ENCODE measurements around the gene COBL.

Gene COBL

GRCh38 chr7:51024867-51025266 lies 291.7 kb downstream of the COBL start:
- no peak overlapping the region for H3K27ac ChIP-seq (ENCODE audit: low read length)
- peaks cover 14% of the 10 kb centered on the region for H3K36me3 ChIP-seq (ENCODE audit: control insufficient read depth, insufficient read depth, low read length)
- DNase-seq (ENCODE audit: low read depth, low spot score), result no peak
- no peaks in the 10 kb centered on the region for H3K4me1 ChIP-seq (ENCODE audit: control insufficient read depth, insufficient read depth, low read length)
- H3K9me3 ChIP-seq (ENCODE audit: control insufficient read depth, insufficient read depth, low read length), result no peaks in the 10 kb centered on the region
- no peaks in the 10 kb centered on the region for H3K27me3 ChIP-seq (ENCODE audit: control insufficient read depth, insufficient read depth, low read length)
- WGBS (ENCODE audit: insufficient coverage, insufficient read length), result no CpG with 5 or more reads among the region's 16 CpGs
- H3K4me3 ChIP-seq (ENCODE audit: low read length), result no peak overlapping the region

DNA sequence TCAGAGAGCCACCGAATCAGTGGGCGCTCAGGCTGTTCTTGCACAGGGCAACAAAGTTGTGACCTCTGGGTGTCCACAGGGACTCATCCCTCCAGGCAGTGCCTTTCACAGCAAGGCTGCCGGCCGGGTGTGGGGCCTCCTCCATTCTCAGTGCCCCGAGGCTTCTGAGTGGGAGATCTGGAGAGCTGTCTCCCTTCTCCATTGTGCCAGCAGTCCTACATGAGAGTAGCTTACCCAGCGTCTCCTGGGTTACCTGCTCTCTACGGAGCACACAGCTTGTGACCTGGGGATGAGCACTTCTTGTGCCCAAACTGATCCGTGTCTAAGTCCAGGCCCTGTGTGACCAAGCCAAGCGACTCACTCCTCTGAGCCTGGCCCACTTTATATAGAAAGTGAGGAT lies 293.1 kb downstream of the COBL start:
- Histone ChIP-seq H3K9me3 (ENCODE audit: control insufficient read depth, insufficient read depth, low read length) (no peaks in the 10 kb centered on the region), H3K27me3 (ENCODE audit: control insufficient read depth, insufficient read depth, low read length) (no peaks in the 10 kb centered on the region), H3K27ac (ENCODE audit: low read length) (no peak overlapping the region), H3K36me3 (ENCODE audit: control insufficient read depth, insufficient read depth, low read length) (peaks cover 14% of the 10 kb centered on the region), H3K4me1 (ENCODE audit: control insufficient read depth, insufficient read depth, low read length) (no peaks in the 10 kb centered on the region), H3K4me3 (ENCODE audit: low read length) (no peak overlapping the region)
- no peak for DNase-seq (ENCODE audit: low read depth, low spot score)
- no CpG with 5 or more reads among the region's 9 CpGs for WGBS (ENCODE audit: insufficient coverage, insufficient read length)

DNA sequence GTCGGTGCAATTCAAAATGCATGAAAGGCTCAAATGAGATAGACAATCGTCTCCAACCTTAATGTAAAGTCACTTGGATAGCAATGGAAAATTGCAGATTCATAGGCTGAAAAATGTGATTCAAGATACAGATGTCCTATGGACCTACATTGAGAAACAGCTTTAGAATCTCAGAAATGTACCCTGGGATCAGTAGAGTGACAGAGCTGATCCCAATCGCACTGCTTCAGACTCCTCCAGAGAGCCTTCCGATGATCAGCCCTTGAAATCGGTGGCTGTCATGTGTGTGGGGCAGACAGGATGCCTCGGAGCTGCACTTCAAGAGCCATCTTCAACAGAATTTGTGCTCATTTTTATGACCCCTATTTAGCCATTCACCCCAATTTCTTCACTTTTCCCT lies 293.8 kb downstream of the COBL start:
- no peak overlapping the region for H3K4me3 ChIP-seq (ENCODE audit: low read length)
- WGBS (ENCODE audit: insufficient coverage, insufficient read length), result no CpG with 5 or more reads among the region's 6 CpGs
- H3K27ac ChIP-seq (ENCODE audit: low read length), result no peak overlapping the region
- peaks cover 8% of the 10 kb centered on the region for H3K36me3 ChIP-seq (ENCODE audit: control insufficient read depth, insufficient read depth, low read length)
- no peak for DNase-seq (ENCODE audit: low read depth, low spot score)
- no peaks in the 10 kb centered on the region for H3K9me3 ChIP-seq (ENCODE audit: control insufficient read depth, insufficient read depth, low read length)
- H3K4me1 ChIP-seq (ENCODE audit: control insufficient read depth, insufficient read depth, low read length), result no peaks in the 10 kb centered on the region
- no peaks in the 10 kb centered on the region for H3K27me3 ChIP-seq (ENCODE audit: control insufficient read depth, insufficient read depth, low read length)

- no peak overlapping the region for H3K27ac ChIP-seq (ENCODE audit: low read length)
- no peaks in the 10 kb centered on the region for H3K4me1 ChIP-seq (ENCODE audit: control insufficient read depth, insufficient read depth, low read length)
- no peak for DNase-seq (ENCODE audit: low read depth, low spot score)
- peaks cover 4% of the 10 kb centered on the region; the same call in 1 of the 2 replicates for H3K36me3 ChIP-seq (ENCODE audit: control insufficient read depth, insufficient read depth, low read length)
- no peak overlapping the region for H3K4me3 ChIP-seq (ENCODE audit: low read length)
- no CpG with 5 or more reads among the region's 20 CpGs for WGBS (ENCODE audit: insufficient coverage, insufficient read length)
- no peaks in the 10 kb centered on the region for H3K9me3 ChIP-seq (ENCODE audit: control insufficient read depth, insufficient read depth, low read length)
- H3K27me3 ChIP-seq (ENCODE audit: control insufficient read depth, insufficient read depth, low read length), result no peaks in the 10 kb centered on the region
Observed at GRCh38 chr7:51021906-51022570, 294.6 kb downstream of the COBL start.

GRCh38 chr7:51020944-51021343 lies 295.7 kb downstream of the COBL start:
- no peaks in the 10 kb centered on the region for H3K27me3 ChIP-seq (ENCODE audit: control insufficient read depth, insufficient read depth, low read length)
- H3K4me1 ChIP-seq (ENCODE audit: control insufficient read depth, insufficient read depth, low read length), result no peaks in the 10 kb centered on the region
- H3K4me3 ChIP-seq (ENCODE audit: low read length), result no peak overlapping the region
- H3K9me3 ChIP-seq (ENCODE audit: control insufficient read depth, insufficient read depth, low read length), result no peaks in the 10 kb centered on the region
- no peak for DNase-seq (ENCODE audit: low read depth, low spot score)
- peaks cover 4% of the 10 kb centered on the region; the same call in 1 of the 2 replicates for H3K36me3 ChIP-seq (ENCODE audit: control insufficient read depth, insufficient read depth, low read length)
- no CpG with 5 or more reads among the region's 3 CpGs for WGBS (ENCODE audit: insufficient coverage, insufficient read length)
- no peak overlapping the region for H3K27ac ChIP-seq (ENCODE audit: low read length)

- Histone ChIP-seq H3K4me3 (ENCODE audit: low read length) (no peak overlapping the region), H3K4me1 (ENCODE audit: control insufficient read depth, insufficient read depth, low read length) (no peaks in the 10 kb centered on the region), H3K27me3 (ENCODE audit: control insufficient read depth, insufficient read depth, low read length) (no peaks in the 10 kb centered on the region), H3K9me3 (ENCODE audit: control insufficient read depth, insufficient read depth, low read length) (no peaks in the 10 kb centered on the region), H3K27ac (ENCODE audit: low read length) (no peak overlapping the region), H3K36me3 (ENCODE audit: control insufficient read depth, insufficient read depth, low read length) (peaks cover 4% of the 10 kb centered on the region; the same call in 1 of the 2 replicates)
- WGBS (ENCODE audit: insufficient coverage, insufficient read length), result no CpG with 5 or more reads among the region's 22 CpGs
- DNase-seq (ENCODE audit: low read depth, low spot score), result no peak
Observed at GRCh38 chr7:51019891-51020870, 296.4 kb downstream of the COBL start.

- Histone ChIP-seq H3K27ac (ENCODE audit: low read length) (no peak overlapping the region), H3K36me3 (ENCODE audit: control insufficient read depth, insufficient read depth, low read length) (no peaks in the 10 kb centered on the region), H3K4me1 (ENCODE audit: control insufficient read depth, insufficient read depth, low read length) (no peaks in the 10 kb centered on the region), H3K4me3 (ENCODE audit: low read length) (no peak overlapping the region), H3K27me3 (ENCODE audit: control insufficient read depth, insufficient read depth, low read length) (no peaks in the 10 kb centered on the region), H3K9me3 (ENCODE audit: control insufficient read depth, insufficient read depth, low read length) (no peaks in the 10 kb centered on the region)
- no CpG with 5 or more reads among the region's 7 CpGs for WGBS (ENCODE audit: insufficient coverage, insufficient read length)
- DNase-seq (ENCODE audit: low read depth, low spot score), result no peak
Observed at GRCh38 chr7:51019191-51019844, 297.3 kb downstream of the COBL start.

GRCh38 chr7:51017576-51018535 lies 298.8 kb downstream of the COBL start:
- H3K9me3 ChIP-seq (ENCODE audit: control insufficient read depth, insufficient read depth, low read length), result no peaks in the 10 kb centered on the region
- no peak overlapping the region for H3K27ac ChIP-seq (ENCODE audit: low read length)
- H3K4me1 ChIP-seq (ENCODE audit: control insufficient read depth, insufficient read depth, low read length), result no peaks in the 10 kb centered on the region
- DNase-seq (ENCODE audit: low read depth, low spot score), result no peak
- no peaks in the 10 kb centered on the region for H3K36me3 ChIP-seq (ENCODE audit: control insufficient read depth, insufficient read depth, low read length)
- no CpG with 5 or more reads among the region's 16 CpGs for WGBS (ENCODE audit: insufficient coverage, insufficient read length)
- H3K4me3 ChIP-seq (ENCODE audit: low read length), result no peak overlapping the region
- no peaks in the 10 kb centered on the region for H3K27me3 ChIP-seq (ENCODE audit: control insufficient read depth, insufficient read depth, low read length)

GRCh38 chr7:51016546-51016945 lies 300.1 kb downstream of the COBL start:
- Histone ChIP-seq H3K4me3 (ENCODE audit: low read length) (no peak overlapping the region), H3K9me3 (ENCODE audit: control insufficient read depth, insufficient read depth, low read length) (no peaks in the 10 kb centered on the region), H3K36me3 (ENCODE audit: control insufficient read depth, insufficient read depth, low read length) (no peaks in the 10 kb centered on the region), H3K27me3 (ENCODE audit: control insufficient read depth, insufficient read depth, low read length) (no peaks in the 10 kb centered on the region), H3K27ac (ENCODE audit: low read length) (no peak overlapping the region), H3K4me1 (ENCODE audit: control insufficient read depth, insufficient read depth, low read length) (no peaks in the 10 kb centered on the region)
- no CpG with 5 or more reads among the region's 9 CpGs for WGBS (ENCODE audit: insufficient coverage, insufficient read length)
- no peak for DNase-seq (ENCODE audit: low read depth, low spot score)
